ENCODE results near the gene GIPC3.

Gene GIPC3

DNA sequence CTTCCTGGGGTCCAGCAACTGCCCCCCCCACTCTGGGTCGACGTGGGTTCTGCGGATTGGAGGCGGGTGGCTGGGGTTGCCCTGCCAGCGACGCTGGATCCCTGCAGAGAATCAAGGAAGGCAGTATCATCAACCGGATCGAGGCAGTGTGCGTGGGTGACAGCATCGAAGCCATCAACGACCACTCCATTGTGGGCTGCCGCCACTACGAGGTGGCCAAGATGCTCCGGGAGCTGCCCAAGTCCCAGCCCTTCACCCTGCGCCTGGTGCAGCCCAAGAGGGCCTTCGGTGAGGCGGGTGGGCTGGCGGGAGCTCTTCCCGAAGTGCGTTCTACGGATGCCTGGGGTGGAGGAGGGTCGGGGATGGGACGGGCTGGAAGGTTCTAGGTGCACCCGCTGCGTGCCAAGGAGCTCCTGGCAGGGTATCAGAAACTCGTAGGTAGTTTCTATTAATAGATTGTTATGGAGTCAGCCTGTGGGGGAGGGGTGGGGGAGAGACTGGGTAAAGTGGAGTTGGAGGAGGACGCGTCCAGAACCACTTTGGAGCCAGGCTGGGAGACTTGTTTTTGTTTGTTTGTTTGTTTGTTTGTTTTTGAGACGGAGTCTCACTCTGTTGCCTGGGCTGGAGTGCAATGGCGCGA lies 1.5 kb downstream of the GIPC3 start:
- Histone ChIP-seq H3K4me3 (ENCODE audit: low read depth, low read length) (no peak overlapping the region), H3K27ac (ENCODE audit: extremely low read depth, low read depth, low read length) (no peak overlapping the region), H3K9me3 (ENCODE audit: control insufficient read depth, insufficient read depth, low read depth, low read length) (no peaks in the 10 kb centered on the region), H3K4me1 (ENCODE audit: control insufficient read depth, insufficient read depth, low read length) (no peaks in the 10 kb centered on the region), H3K36me3 (ENCODE audit: control insufficient read depth in 2 of 2, insufficient read depth in 1 of 2, low read length in 2 of 2) (no peaks in the 10 kb centered on the region)
- TF ChIP-seq ZFHX2 (tag by site-specific recombination; conservative IDR thresholded peaks at IDR 0.05), result peak; percentile 30; the same call in 1 of the 2 replicates
- TF ChIP-seq ZFP3 (tag by site-specific recombination; IDR thresholded peaks at IDR 0.05; ENCODE audit: low read depth), result no peak
- TF ChIP-seq ZNF530 (tag by site-specific recombination; IDR thresholded peaks at IDR 0.05; ENCODE audit: low read depth), result no peak
- peak; percentile 36 for TF ChIP-seq ZNF600 (tag by site-specific recombination; IDR thresholded peaks at IDR 0.05)
- POLR2A ChIA-PET, result interaction anchor here (0.9 kb wide), 1 partner anchor 250 kb away, joined by 3 read pairs; no protein-coding TSS in a partner anchor
- CTCF ChIA-PET, result interaction anchor here (0.8 to 1.8 kb wide), 4 partner anchors 11 to 85 kb away, joined by 3 to 6 read pairs (median 4); partner anchors contain the start of gene HMG20B

DNA sequence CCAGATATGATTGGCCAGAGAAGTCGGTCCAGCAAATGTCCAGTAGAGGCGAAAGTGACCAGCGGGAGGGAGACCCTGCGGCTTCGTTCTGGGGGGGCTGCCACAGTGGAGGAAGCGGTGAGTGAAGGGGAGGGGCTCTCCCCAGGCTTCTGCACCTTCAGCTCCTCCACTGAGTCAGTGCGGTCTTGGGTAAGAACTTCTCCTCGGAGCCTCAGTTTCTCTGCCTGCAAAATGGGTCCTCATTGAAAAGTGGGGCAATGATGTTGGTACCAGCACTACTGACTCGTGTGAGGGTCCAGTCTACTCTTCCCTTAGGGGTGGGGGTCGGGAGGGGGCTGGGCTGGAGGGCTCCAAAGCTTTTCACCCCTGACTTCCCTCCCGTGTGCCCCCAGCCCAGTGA lies 4.2 kb downstream of the GIPC3 start:
- no peak overlapping the region for H3K27ac ChIP-seq (ENCODE audit: extremely low read depth, low read depth, low read length)
- no peaks in the 10 kb centered on the region for H3K36me3 ChIP-seq (ENCODE audit: control insufficient read depth in 2 of 2, insufficient read depth in 1 of 2, low read length in 2 of 2)
- ChIA-PET POLR2A (no interaction called here), CTCF (interaction anchor here (0.6 kb wide), 1 partner anchor 14 kb away, joined by 3 read pairs; no protein-coding TSS in a partner anchor)
- TF ChIP-seq ZNF777 (tag by site-specific recombination; IDR thresholded peaks at IDR 0.05; ENCODE audit: borderline replicate concordance) (no peak), ZNF610 (tag by site-specific recombination; IDR thresholded peaks at IDR 0.05; ENCODE audit: borderline replicate concordance) (no peak), ZNF529 (tag by site-specific recombination; IDR thresholded peaks at IDR 0.05; ENCODE audit: insufficient replicate concordance) (no peak), ZNF2 (tag by site-specific recombination; IDR thresholded peaks at IDR 0.05) (no peak), ZNF426 (tag by site-specific recombination; IDR thresholded peaks at IDR 0.05) (no peak), ZNF133 (tag by site-specific recombination; IDR thresholded peaks at IDR 0.05) (no peak)
- TF ChIP-seq, protein P1, sequence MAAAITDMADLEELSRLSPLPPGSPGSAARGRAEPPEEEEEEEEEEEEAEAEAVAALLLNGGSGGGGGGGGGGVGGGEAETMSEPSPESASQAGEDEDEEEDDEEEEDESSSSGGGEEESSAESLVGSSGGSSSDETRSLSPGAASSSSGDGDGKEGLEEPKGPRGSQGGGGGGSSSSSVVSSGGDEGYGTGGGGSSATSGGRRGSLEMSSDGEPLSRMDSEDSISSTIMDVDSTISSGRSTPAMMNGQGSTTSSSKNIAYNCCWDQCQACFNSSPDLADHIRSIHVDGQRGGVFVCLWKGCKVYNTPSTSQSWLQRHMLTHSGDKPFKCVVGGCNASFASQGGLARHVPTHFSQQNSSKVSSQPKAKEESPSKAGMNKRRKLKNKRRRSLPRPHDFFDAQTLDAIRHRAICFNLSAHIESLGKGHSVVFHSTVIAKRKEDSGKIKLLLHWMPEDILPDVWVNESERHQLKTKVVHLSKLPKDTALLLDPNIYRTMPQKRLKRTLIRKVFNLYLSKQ (tag by site-specific recombination; IDR thresholded peaks at IDR 0.05; ENCODE audit: borderline replicate concordance), result no peak
- TF ChIP-seq, protein P2, sequence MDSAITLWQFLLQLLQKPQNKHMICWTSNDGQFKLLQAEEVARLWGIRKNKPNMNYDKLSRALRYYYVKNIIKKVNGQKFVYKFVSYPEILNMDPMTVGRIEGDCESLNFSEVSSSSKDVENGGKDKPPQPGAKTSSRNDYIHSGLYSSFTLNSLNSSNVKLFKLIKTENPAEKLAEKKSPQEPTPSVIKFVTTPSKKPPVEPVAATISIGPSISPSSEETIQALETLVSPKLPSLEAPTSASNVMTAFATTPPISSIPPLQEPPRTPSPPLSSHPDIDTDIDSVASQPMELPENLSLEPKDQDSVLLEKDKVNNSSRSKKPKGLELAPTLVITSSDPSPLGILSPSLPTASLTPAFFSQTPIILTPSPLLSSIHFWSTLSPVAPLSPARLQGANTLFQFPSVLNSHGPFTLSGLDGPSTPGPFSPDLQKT (IDR thresholded peaks at IDR 0.05; ENCODE audit: borderline replicate concordance, low read depth, low read length), result no peak
- TF ChIP-seq, protein P3, sequence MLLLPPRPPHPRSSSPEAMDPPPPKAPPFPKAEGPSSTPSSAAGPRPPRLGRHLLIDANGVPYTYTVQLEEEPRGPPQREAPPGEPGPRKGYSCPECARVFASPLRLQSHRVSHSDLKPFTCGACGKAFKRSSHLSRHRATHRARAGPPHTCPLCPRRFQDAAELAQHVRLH (tag by site-specific recombination; IDR thresholded peaks at IDR 0.05), result no peak
- H3K9me3 ChIP-seq (ENCODE audit: control insufficient read depth, insufficient read depth, low read depth, low read length), result no peaks in the 10 kb centered on the region
- H3K4me3 ChIP-seq (ENCODE audit: low read depth, low read length), result no peak overlapping the region
- H3K4me1 ChIP-seq (ENCODE audit: control insufficient read depth, insufficient read depth, low read length), result no peaks in the 10 kb centered on the region

DNA sequence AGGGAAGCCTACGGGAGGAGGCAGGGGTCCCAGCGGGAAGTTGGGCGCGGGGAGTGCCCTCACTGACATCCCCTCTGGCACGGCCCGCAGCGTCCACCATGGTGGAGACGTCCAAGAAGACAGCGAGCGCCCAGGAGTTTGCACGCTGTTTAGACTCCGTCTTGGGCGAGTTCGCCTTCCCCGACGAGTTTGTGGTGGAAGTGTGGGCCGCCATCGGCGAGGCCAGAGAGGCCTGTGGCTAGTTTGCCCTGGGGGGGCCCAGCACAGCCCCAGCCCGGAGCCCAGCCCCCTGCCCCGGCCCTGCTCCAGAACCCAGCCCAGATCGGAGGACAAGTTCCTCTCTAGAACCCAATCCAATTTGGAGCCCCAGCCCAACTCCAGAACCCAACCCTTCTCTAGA lies 4.7 kb downstream of the GIPC3 start:
- no peak overlapping the region for H3K4me3 ChIP-seq (ENCODE audit: low read depth, low read length)
- H3K27ac ChIP-seq (ENCODE audit: extremely low read depth, low read depth, low read length), result no peak overlapping the region
- no peaks in the 10 kb centered on the region for H3K4me1 ChIP-seq (ENCODE audit: control insufficient read depth, insufficient read depth, low read length)
- ChIA-PET CTCF (no interaction called here), POLR2A (no interaction called here)
- H3K36me3 ChIP-seq (ENCODE audit: control insufficient read depth in 2 of 2, insufficient read depth in 1 of 2, low read length in 2 of 2), result no peaks in the 10 kb centered on the region
- no peaks in the 10 kb centered on the region for H3K9me3 ChIP-seq (ENCODE audit: control insufficient read depth, insufficient read depth, low read depth, low read length)
- TF ChIP-seq ZNF354C (tag by site-specific recombination; IDR thresholded peaks at IDR 0.05; ENCODE audit: borderline replicate concordance, low read depth) (no peak), ZBTB1 (tag by site-specific recombination; IDR thresholded peaks at IDR 0.05) (no peak), ZNF501 (tag by site-specific recombination; IDR thresholded peaks at IDR 0.05) (no peak), ZNF391 (tag by site-specific recombination; IDR thresholded peaks at IDR 0.05; ENCODE audit: borderline replicate concordance, low read depth) (no peak), ZBTB8A (tag by site-specific recombination; IDR thresholded peaks at IDR 0.05) (no peak), ZNF175 (tag by site-specific recombination; IDR thresholded peaks at IDR 0.05) (no peak), ZNF239 (tag by site-specific recombination; IDR thresholded peaks at IDR 0.05) (no peak), ZNF785 (tag by site-specific recombination; IDR thresholded peaks at IDR 0.05) (no peak), ZNF37A (tag by site-specific recombination; IDR thresholded peaks at IDR 0.05) (no peak), MEIS1 (CRISPR knock-in tag; IDR thresholded peaks at IDR 0.05; ENCODE audit: borderline replicate concordance) (no peak)
- TF ChIP-seq, protein P4, sequence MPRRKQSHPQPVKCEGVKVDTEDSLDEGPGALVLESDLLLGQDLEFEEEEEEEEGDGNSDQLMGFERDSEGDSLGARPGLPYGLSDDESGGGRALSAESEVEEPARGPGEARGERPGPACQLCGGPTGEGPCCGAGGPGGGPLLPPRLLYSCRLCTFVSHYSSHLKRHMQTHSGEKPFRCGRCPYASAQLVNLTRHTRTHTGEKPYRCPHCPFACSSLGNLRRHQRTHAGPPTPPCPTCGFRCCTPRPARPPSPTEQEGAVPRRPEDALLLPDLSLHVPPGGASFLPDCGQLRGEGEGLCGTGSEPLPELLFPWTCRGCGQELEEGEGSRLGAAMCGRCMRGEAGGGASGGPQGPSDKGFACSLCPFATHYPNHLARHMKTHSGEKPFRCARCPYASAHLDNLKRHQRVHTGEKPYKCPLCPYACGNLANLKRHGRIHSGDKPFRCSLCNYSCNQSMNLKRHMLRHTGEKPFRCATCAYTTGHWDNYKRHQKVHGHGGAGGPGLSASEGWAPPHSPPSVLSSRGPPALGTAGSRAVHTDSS (tag by site-specific recombination; IDR thresholded peaks at IDR 0.05), result no peak
- TF ChIP-seq, protein P5, sequence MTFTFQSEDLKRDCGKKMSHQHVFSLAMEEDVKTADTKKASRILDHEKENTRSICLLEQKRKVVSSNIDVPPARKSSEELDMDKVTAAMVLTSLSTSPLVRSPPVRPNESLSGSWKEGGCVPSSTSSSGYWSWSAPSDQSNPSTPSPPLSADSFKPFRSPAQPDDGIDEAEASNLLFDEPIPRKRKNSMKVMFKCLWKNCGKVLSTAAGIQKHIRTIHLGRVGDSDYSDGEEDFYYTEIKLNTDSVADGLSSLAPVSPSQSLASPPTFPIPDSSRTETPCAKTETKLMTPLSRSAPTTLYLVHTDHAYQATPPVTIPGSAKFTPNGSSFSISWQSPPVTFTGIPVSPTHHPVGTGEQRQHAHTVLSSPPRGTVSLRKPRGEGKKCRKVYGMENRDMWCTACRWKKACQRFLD (tag by site-specific recombination; IDR thresholded peaks at IDR 0.05), result no peak
- TF ChIP-seq, protein P6, sequence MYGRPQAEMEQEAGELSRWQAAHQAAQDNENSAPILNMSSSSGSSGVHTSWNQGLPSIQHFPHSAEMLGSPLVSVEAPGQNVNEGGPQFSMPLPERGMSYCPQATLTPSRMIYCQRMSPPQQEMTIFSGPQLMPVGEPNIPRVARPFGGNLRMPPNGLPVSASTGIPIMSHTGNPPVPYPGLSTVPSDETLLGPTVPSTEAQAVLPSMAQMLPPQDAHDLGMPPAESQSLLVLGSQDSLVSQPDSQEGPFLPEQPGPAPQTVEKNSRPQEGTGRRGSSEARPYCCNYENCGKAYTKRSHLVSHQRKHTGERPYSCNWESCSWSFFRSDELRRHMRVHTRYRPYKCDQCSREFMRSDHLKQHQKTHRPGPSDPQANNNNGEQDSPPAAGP (tag by site-specific recombination; IDR thresholded peaks at IDR 0.05), result no peak
